HG03196 (cell line): ENCODE data around the gene TPX2.
A peak's percentile ranks its signal among the peaks of the same experiment; 100 is the strongest.
"Not testable (repeated sequence)": the region's sequence is repeated elsewhere in the genome, so short reads cannot be mapped to it uniquely, and the experiment has no call there.

Experiments
- ATAC-seq: cut with Tn5 transposase; IDR thresholded peaks from one replicate; pipeline ENCODE4 v1.9.1; 2021; ENCODE audit not compliant: unreplicated experiment

The TPX2 gene

DNA sequence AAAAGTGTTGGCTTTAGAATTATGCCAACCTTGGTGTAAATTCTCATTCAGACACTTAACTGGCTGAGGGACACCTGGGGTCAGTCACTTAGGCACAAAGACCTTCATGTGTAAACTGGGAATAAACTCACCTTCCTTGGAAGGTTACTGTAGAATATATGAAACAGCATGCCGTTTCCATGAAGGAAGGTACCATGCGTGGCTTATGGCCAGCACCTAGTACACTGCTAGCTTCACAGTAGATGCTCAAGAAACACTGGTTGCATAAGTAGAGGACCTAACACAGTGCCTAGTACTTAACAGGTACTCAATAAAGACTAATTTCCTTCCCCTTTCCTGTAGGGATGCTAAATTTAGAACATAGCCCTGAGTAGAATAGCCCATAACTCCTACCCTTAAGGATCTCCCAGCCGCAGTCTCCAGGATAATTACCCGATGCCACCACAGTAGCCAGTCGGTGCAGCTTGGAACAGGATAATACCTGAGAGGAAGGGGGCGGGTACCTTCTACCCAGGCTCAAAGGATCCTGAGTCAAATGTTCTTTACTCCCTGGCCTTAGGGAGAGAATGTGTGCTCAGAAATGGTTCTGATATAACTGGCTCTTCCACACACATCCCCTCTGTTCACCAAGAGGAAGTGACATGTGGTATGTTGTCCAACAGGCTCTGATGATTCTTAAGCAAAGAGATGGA is 20.0 kb upstream of the TPX2 start:
- no peak for ATAC-seq

DNA sequence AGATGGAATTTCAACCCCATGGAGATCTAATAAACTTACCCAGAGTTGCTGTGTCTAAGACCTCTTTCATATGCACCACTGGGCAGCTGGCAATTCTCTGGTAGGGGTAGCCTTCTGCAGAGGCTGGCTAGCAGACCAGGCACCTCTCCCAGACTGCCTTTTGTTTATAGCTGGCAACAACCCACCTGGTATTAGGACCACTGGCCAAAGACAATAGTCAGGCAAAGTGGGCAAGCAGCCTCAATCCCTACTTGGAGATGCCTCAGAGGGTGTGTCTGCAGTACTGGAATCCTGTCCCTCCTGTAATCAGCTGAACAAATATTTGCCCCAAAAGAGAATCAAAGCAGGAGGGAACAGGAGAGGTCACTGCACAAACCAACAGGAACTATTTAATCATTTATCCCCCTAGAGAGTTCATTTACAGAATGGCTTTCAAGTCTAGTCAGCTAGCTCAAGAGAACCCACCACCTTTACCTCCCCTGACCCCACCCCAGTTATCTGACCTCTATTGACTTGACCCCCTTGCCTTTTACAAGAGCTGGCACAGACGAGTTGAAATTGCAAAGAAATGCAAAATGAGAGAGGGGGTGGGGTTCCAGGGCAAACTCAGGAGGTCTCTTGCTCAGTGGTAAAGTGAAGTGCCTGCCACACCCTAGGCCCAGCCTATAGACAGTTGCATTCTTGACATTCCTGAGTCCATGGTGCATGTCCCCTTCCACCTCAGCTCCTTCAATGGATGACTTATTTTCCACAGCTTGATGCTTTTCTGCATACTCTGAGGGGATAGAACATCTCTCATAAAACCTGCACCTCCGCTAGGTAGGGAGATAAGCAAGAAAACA is 19.2 kb upstream of the TPX2 start:
- ATAC-seq: no peak

DNA sequence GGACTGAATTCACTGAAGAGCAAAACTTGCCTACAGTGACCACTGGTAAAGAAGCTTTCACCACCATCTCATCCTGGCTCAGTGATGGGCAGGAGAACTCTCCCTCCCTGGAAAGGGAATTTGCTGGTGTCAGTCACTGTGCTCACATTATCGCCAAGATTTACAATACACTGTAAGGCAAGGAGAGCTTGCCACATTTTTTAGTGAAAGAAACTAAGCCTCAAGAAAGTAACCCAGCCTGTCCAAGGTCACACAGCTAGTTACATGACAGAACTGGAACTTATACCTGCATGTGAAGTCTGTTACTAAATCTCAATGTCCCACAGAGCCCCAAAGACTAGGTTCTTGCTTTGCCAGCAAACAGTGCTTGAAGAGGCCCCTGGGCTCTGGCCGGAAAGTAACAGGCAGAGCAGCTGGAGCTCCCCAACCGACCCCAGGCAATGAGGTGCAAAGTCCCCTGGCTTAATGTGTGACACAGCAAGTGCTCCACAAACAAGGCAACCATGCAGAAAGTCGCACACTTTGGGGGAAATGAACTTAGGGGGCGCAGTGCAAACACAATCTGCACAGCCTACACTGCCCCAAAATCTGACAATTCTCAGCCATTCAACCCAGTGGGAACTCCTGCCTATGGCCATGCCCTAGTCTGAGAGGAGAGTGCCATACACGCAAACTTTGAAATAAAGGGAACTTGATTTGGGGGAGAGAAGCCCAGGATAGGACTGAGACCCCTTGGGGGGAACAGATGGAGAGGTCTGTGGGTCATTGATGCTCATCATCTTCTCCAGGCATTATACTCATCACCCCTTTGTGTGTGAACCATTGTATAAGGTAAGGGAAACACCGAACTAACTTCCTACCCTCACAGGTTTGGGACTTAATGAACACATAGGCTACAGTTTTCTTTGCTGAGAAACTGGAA is 18.3 kb upstream of the TPX2 start:
- no peak for ATAC-seq

DNA sequence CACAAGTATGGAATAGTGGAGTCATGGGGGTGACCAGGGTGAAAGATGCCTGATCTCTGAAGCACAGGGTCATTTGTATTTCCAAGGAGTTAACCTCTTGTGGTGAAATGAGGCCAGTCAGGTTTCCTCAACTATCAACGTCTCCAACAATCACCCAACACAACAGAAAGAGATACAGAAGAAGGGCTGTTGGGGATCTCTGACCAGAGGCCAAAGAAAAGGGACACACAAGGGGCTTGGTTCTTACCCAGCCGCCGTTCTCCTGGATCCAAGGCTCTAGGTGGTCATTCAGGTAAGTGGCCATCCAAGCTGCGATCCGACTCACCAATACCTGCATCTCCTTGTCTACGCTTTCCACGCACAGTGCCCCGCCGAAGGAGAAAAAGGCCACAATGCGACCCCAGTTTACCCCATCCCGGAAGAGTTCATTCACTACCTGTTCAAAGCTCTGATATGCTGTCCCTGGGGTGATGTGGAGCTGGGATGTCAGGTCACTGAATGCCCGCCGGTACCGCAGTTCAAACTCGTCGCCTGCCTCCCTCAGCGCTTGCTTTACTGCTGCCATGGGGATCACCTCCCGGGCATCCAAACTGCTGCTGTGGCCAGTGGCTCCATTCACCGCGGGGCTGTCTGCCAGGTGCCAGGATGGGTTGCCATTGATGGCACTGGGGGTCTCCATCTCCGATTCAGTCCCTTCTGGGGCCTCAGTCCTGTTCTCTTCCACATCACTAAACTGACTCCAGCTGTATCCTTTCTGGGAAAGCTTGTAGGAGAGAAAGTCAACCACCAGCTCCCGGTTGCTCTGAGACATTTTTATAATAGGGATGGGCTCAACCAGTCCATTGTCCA is 17.5 kb upstream of the TPX2 start:
- no peak for ATAC-seq

DNA sequence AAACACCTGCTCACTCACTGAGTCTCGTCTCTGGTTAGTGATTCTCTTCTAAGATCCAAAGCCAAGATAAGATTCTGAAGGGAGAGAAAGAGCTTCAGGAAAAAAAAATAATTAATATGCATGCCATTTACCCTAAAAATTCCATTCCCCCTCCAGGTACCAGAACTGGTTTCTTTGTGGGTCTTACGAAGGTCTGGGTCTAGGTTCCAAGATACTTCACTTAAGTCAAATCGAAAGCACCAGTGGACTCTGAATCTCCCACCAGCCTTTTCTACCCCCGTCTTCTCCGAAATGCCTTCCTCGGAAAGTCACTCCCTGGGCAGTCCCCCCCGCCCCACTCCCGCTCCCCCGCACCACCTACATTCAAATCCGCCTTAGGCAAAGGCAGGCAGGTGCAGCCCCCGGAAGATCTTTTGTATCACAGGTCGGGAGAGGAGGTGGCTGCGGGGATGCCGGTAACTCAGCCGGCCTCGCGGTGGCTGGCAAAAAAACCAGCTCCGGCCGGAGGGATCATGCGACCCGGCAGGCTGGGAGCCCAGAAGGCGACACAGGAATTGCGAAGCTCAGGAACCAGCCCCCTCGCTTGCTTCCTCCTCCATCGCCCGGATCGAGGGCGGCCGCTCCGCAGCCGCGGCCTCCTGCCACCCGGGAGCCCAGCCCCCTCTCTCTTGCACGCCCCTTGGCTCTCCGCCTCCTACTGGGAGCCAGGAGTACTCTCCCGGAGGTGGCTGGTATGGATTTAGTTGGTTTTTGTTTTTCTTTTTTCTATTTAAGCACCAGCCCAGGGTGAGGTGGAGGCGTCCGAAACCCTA is 16.6 kb upstream of the TPX2 start, which contains the start of gene BCL2L1:
Gene BCL2L1, minus strand, starts transcription at position 612 of the 812 bp plus-strand sequence. CDS start 650 bp downstream, outside the sequence.
- ATAC-seq: peak; percentile 24

DNA sequence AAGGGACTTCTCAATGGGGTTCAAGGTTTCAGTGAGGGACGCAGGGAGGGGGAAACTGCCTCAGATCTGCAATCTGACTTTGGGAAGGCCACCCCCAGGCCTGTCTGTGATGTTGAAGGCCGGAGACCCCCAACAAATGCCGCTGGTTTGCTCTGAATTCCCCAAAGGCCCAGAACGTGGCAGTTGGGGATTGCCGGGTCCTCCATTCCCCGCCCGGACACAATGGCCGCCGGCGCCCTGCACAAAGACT is 16.1 kb upstream of the TPX2 start:
- ATAC-seq: no peak

DNA sequence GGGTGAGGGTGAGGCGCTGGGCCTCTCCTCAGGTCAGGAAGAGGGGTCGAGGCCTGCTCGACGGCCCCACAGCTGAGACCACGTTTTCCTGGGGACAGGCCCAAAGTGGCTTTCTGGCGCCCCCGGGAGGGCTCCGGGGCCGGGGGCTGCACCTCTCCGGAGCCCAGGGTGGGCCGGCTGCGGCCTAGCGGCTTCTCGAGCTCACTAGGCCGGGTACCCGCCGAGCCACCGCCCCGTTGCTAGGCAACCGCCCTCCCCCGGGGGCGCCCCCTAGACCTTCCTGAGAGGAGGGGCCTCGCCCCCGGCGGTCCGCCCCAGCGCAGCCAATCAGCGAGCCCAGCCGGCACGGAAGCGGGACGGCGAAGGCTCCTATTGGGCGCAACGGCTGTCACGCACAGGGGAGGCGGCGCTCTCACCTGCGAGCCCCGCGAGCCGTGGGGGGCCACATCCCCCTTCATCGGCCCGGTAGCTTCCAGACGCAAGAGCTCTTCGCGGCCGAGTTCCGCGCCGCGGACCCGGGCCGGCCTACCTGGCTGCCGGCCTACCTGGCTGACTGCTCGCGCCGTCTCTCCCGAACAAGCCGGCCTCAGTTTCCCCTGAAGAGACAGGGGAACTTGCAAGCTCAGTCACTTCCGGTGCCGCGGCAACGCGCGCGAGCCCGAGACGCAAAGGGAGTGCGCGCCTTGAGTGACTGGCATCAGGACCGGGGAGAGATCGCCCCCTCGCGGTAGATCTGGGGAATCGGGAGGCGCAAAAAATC is 15.6 kb upstream of the TPX2 start:
- ATAC-seq: peak; percentile 83

DNA sequence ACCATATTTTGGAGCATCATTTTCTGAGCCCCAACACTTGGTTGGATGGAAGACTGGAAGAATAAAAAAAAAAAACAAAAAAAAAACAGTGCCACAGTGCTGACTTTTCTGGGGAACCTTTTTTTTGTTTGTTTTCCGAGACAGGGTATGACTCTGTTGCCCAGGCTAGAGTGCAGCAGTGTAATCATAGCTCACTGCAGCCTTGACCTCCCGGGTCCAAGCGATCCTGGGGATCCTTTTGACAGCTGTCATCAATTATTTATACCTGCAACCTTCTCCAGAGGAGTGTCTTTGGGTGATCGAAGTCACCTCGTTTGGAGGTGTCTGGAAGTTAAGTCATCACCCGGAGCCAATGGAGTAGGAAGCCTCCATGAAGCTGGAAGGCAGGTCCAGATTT is 7.8 kb upstream of the TPX2 start:
- ATAC-seq: no peak

DNA sequence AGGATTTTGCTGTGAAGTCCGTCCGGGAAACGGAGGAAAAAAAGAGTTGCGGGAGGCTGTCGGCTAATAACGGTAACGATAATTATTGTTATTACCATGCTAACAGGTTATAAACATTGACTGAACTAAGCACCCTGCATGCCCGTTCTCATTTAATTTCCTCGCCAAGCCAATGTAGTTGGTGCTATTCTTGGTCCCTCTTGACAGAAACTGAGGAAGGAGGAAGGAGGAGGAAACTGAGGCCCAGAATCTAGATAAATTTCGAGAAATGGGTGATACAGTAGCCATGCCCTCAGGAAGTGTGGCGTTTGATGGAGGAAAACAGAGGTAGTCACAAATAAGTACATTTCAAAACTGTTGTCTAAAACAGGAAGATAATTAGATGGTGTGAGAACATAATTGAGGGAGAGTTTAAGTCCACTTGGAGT is 474 bp downstream of the TPX2 start:
- ATAC-seq: no peak

DNA sequence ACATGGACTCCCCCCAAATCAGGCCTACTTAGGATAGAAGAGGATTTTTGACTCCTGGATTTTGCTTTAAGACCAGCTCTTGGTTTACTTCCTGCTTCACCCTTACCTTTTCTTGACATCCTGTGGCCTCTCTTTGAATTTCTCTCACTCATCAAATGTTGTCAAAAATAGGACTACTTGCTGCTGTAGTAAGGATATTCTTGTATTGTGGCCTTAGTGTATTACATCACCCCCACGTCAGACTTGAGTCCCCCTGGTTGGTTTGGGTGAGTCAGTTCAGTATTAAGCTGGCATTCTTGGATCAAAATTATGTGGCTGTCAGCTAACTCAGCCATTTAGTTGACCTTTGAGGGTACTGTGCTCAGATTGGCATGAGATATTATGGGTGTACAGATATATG is 1.1 kb downstream of the TPX2 start:
- ATAC-seq: no peak

DNA sequence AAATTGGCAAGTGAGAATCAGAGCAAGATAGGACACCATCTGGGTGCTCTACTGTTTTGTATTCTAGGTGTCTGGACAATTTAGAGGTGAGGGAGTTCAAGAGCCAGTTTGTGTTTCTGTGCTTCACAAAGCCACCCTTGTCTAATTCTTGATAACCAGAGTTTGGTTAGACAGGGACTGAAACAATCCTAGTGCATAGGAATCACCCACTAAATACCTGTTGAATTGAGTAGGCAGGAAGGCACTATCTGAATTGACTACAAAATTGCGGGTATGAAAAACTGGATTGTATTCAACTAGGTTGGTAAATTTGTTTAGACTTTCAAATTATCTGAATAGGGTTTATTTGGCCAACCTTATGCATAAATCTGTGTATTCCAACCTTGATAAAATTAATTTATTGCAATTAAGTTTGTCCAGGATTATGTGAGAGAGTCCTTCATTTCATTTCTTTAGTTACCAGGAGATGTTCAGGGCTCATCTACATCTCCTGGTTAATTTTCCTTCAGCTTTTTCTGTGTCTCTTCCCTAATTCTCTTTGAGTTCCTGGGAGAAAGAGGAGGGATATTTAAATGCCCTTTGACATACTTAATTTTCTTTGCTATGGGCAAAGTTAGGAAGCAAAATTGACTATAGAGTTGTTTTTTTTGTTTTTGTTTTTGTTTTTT is 1.7 kb downstream of the TPX2 start:
- no peak for ATAC-seq

DNA sequence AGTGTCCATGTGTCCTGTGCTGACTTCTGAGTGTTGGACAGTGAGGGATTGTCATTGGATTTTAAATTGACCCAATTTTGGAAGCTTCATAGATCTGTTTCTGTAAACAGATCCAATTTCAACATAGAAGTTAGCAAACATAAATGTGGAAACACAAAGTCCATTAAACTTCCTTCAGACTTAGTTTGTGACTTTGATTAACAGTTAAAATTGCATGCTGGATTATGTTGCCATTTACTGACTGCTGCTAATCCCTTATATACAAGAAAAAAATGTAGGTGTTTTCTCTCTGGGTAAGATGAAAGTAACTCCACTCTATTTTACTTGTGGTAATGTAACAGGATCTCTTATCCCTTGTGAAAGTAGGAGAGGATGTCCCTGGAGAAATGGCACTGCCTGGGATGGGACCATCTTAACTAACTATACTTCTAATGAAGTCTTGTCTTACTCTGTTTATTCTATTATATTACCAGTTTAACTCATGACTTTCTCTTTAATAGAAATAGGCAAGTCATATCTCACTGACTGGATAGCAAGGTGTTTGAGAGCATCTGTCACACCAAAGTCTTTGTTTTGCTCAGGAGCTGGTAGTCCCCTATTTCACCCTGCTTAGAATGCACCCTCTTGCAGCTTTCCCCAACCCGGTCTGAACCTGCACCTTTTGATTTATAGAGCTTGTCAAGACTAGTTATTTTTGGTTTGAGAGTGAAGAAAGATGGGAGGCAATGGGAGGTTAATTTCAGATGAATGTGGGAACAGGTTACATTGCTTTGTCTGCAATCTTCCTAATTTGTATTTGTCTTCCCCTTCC is 7.2 kb downstream of the TPX2 start:
- ATAC-seq: no peak

DNA sequence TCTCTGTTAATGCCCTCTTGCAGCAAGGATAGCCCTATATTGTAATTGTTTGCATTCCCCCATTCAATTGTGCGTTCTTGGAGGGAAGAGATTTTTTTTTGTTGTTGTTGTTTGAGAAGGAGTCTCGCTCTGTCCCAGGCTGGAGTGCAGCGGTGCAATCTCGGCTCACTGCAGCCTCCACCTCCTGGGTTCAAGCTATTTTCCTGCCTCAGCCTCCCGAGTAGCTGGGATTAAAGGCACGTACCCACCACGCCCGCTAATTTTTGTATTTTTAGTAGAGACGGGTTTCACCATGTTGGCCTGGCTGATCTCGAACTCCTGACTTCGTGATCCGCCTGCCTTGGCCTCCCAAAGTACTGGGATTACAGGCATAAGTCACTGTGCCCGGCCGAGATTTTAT is 7.9 kb downstream of the TPX2 start:
- ATAC-seq: not testable (repeated sequence)

DNA sequence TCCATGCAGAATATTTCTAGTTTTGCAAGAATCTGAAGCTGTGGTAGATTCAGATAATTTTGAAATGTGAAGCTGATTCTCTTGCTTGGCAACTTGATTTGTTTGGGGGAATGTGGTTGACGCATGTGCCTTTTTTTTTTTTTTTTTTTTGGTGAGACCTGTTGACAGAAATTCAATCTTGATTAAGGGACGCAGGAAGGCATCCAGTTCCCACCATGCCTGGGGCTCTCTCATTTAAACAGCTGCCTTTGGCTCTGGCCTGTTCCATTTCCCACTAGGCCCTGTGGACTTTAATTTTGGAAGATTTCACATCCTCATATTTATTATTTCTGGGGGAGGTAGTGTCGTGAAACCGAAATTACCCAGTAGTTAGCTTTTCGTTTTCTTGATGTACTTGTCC is 8.6 kb downstream of the TPX2 start:
- no peak for ATAC-seq

DNA sequence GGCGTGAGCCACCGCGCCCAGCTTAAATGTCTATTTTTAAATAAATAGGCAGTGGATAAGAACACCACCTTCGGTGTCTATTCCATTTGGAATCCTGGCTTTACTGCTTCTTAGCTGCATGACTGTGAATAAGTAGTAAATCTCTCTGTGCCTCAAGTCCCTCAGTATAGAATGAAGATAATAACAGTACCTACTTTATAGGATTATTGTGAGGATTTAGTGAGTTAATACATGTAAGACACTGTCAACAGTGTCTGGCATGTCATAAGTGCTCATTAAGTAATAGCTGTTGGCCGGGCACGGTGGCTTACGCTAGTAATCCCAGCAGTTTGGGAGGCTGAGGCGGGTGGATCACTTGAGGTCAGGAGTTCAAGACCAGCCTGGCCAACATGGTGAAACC is 10.1 kb downstream of the TPX2 start:
- ATAC-seq: no peak

DNA sequence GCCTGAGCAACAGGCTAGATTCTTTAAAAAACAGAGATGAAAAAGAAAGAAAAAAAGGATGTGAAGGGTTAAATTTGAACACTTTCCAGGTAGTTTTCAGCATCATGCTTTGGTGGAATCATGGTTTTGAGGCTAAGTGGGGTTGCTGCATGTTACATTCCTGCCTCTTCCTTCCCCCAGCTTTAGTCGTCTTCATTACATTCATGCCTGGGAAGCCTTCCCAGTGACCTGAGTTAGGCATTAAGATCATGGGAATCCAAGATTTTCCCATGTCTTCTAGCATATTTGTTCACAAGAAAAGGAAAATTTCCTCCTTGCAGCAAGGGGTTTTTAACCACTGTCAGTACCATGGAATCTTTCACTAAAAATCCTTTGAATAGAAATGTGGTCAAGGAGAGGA is 12.0 kb downstream of the TPX2 start:
- no peak for ATAC-seq

DNA sequence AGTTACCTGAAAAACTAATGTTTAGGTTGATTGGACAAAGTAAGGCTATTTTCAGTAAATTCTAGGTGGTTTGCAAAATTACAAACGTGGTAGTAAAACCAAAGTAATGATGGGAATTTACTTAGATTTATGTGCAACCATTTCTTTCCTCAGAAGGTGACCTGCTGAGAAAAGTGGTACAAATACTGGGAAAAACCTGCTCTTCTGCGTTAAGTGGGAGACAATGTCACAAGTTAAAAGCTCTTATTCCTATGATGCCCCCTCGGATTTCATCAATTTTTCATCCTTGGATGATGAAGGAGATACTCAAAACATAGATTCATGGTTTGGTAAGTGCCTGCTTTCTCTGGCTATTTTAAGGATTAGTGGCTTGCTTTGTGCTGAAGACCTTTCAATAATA is 18.2 kb downstream of the TPX2 start:
- no peak for ATAC-seq

DNA sequence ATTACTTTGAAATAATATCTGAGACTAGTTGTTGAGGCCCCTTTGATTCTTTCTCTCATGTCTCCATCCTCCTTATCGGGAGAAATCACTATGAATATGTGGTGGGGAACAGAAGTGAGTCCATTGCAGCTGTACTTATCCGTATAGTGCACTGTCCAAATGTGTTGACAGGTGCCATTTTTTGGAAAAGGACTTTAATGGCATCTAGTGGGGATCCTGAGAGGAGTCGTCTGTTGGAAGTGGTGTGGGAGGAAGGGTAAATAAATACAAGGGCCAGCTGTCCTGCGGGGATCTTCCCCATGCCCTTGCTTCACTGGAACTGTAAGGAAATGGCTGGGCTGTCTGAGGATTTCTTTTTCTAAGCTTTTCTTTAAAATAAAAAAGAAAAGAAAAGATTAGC is 19.4 kb downstream of the TPX2 start:
- no peak for ATAC-seq
